ENCODE measurements around the gene DLD.
"Not testable (repeated sequence)": the region's sequence is repeated elsewhere in the genome, so short reads cannot be mapped to it uniquely, and the experiment has no call there.

DLD gene

GRCh38 chr7:107890962-107891635 lies at the start of gene DLD:
TSS of gene DLD (plus strand) at chr7:107891183. CDS start at chr7:107891251, 68 bp downstream.
- peak; percentile 95 for DNase-seq

DNA sequence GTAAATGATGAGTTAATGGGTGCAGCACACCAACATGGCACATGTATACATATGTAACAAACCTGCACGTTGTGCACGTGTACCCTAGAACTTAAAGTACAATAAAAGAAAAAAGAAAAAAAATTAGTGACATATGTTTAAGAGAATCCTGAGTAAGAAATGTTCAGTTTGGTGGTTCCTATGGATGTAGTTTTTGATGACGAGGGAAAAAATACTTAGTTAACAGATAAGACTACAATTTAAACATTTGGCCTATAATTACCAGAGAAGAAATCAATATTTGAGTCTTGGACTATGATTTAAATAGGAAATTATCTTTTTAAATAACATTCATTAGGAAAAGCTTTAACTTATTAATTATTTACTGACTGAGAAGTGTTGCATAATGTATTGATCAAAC lies 48.8 kb upstream of the DLD start:
- no peak for DNase-seq

- DNase-seq: no peak
These were observed 47.8 kb upstream of the DLD start for GRCh38 chr7:107843184-107843583.

GRCh38 chr7:107846324-107846723 lies 44.7 kb upstream of the DLD start:
- DNase-seq: no peak

DNA sequence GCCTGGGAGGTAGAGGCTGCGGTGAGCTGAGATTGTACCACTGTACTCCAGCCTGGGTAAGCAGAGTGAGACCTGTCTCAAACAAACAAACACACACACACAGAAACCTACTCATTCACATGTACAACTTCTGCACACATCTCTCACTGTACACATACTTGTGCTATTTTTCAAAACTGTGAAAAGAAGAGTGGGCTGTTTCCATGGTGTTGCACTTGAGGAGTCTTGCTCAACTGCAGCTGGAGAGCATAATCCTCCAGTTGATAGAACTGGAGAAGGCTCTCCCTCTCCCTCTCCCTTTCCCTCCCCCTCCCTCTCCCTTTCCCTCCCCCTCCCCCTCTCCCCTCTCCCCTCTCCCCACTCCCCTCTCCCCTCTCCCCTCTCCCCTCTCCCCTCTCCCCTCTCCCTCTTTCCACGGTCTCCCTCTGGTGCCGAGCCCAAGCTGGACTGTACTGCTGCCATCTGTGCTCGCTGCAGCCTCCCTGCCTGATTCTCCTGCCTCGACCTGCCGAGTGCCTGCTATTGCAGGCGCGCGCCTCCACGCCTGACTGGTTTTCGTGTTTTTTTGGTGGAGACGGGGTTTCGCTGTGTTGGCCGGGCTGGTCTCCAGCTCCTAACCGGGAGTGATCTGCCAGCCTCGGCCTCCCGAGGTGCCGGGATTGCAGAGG lies 43.7 kb upstream of the DLD start:
- DNase-seq: no peak

GRCh38 chr7:107847836-107848175 lies 43.2 kb upstream of the DLD start:
- DNase-seq: not testable (repeated sequence)

DNA sequence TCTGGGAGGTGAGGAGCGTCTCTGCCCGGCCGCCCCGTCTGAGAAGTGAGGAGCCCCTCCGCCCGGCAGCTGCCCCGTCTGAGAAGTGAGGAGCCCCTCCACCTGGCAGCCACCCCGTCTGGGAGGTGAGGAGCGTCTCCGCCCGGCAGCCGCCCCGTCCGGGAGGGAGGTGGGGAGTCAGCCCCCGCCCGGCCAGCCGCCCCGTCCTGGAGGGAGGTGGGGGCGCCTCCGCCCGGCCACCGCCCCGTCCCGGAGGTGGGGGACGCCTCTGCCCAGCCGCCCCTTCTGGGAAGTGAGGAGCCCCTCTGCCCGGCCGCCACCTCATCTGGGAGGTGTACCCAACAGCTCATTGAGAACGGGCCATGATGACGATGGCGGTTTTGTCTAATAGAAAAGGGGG lies 42.8 kb upstream of the DLD start:
- not testable (repeated sequence) for DNase-seq

DNA sequence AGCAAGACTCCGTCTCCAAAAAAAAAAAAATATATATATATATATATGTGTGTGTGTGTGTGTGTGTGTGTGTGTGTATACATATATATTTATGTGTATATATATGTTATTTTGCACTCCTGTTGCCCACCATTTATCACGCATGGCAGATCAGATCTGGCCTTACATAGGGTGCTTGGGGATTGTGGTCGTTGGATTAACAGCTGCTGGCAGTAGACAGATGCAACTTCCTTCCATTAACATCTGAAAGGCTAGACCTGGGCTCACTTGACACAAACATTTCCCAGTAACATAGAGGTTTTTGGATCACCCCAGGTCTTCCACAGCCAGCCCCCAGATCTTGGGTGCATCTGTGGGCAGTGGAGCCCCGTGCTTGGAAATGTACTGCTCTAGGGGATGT lies 40.8 kb upstream of the DLD start:
- no peak for DNase-seq

DNA sequence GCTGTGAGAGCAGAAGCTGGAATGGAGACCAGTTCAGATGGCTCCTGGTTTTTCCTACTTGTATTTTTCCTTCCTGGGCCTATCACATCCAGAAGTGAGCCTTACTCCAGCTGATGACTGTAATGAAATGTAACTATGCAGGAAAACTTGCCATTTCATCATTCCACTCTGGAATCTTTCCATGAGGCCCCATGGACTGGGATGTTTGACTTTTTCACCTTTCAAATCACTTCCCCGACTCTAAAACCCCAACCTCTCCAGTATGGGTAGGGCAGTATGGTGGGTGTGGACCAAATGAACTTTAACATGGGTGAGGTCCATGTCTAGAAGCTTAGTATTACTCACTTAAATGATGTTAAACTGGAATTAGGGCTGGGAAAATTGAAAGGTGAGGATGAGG lies 40.3 kb upstream of the DLD start:
- DNase-seq: no peak

GRCh38 chr7:107854454-107854853 lies 36.5 kb upstream of the DLD start:
- no peak for DNase-seq

DNA sequence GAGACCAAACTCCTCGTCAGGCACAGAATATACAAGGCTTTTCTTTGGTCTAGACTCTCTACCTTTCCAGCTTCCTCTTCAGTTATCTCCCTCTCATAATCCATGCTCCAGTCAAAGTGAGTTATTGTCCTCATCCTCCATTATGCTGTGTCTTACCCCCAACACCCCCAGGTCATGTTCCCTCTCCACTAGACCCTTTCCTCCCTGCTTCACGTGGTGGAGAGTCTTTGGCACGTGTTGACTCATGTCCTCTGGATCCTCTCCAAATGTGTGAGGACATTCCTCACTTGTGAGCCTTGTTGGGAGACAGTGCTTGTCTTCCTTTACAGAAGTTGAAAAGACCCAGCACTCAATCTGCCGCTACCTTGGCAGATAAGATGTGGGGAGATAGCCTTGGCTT lies 36.0 kb upstream of the DLD start:
- DNase-seq: no peak

- no peak for DNase-seq
These were observed 34.0 kb upstream of the DLD start for GRCh38 chr7:107856806-107857540.

- DNase-seq: no peak
These were observed 33.5 kb upstream of the DLD start for GRCh38 chr7:107857541-107857912.

DNA sequence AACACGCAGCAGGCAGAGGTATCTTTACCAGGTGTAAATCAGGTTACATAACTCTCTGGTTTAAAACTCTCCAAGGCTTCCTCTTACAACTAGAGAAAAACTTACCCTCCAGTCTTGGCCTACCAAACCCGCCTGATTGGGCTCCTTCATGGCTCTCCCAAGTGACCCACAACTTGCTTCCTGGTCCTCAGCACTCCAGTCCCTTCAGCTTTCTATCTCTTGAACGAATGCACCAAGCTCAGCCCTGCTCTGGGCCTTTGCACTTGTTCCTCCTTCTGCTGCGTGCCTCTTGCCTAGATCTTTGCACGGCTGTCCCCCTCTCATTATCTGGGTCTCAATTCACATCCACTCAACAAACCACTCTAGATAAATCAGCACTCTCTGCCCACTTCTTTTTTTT lies 32.7 kb upstream of the DLD start:
- no peak for DNase-seq

- no peak for DNase-seq
These were observed 30.6 kb upstream of the DLD start for GRCh38 chr7:107860279-107860961.

- peak; percentile 14 for DNase-seq
These were observed 29.9 kb upstream of the DLD start for GRCh38 chr7:107860981-107861652.

DNA sequence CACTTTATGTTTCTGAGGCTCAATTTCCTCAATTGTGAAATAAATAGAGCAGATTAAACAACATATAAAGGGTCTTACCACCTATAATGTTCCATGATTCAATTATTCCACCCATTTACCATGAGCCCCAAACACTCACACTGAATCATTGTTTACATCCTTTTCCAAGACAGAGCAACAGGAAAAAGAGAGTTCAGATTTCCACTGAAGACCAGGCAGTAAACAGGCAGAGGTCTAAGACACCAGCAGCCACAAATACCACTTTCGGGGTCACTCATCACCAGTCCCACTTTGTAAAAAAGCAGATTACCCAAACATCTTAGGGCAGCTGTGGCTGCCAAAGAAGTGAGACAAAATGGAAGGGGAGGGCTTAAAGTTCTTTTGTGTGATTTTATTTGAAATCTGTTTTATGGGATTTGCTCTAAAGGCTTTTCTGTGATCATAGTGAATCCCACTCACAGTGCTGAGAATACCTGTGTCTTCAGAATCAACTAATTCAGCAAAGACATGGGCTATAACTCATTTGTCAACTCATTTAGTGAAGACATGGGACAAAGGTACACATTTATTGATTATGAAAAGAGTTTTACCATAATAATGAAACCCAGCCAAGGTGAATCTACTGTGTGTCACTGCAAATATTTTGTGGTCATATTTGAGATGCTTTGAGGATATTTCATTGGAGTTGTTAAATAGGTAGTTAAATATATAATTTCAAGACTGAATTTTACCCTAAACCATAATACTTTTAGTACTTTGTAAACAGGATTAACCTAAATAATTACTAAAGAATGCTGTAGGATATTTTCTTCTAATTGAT lies 24.8 kb upstream of the DLD start:
- DNase-seq: no peak

DNA sequence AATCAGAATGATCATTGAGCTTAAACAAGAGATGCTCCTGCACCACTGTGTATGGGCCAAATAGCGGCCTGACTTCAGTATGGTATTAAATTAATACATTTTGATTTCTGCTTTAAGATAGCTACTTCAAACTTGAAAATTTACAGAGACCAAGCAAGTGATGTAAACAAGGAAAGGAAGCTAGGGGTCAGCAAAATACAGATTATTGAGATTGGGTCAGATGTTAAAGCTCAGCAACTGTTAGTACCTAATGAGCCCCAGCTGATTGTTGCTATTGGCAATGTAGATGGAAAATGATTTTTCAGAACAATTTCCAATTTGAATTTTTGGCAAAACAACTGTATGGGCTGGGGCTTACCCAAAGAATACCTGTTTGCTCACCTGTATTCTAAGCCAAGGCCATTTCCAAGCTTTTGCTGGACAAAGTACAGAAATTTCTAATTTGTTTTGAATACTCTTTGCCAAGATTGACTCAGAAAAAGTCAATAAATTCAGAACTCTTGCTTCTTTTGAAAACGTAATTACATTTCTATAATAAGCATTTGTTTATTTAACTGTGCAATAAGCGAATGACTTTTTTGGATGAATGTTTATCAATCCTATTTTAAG lies 23.0 kb upstream of the DLD start:
- no peak for DNase-seq

DNA sequence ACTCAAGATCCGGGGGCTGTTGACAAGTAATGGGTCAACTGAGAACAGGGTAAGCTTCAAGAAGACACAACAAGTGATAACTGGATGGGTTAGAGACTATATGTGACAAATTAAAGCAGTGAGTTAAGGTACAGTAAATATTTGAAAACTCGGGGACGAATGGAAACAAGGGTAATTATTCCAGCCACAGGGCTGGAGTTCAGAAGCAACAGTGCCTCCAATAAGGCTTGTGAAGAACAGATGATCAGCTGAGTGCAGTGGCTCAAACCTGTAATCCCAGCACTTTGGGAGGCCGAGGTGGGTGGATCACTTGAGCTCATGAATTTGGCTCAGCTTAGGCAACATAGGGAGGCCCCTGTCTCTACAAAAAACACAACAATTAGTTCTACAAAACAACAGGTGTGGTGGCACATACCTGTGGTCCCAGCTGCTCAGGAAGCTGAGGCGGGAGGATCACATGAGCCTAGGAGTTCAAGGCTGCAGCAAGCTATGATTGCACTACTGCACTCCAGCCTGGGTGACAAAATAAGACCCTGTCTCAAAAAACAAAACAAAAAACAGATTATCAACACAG lies 20.5 kb upstream of the DLD start:
- DNase-seq: no peak

DNA sequence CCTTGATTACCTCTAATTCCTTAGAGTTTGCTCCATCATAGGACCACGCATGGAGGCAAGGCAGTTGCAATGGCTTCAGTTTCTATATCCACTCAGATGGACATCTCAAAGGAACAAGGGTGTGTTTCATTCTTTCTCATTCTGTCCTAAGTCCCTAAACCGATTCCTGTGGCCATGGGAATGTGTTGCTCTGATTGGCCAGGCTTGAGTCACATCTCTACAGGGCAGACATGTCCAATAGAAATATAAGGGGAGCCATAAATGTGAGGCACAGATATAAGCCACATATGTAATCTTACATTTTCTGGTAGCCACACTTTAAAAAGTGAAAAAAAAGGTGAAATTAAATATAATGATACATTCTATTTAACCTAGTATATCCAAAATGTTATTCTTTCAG lies 16.9 kb upstream of the DLD start:
- DNase-seq: no peak

Measured in NCI-H1092 treated with DMSO at 0.1 percent for 48 hours (cell line).